ENCODE measurements around the gene TP53I3. TPM values are rescaled to one million over a fixed set of nuclear protein-coding genes. Genes with fewer than 3 reads are reported as not detected.

The TP53I3 gene, protein sequence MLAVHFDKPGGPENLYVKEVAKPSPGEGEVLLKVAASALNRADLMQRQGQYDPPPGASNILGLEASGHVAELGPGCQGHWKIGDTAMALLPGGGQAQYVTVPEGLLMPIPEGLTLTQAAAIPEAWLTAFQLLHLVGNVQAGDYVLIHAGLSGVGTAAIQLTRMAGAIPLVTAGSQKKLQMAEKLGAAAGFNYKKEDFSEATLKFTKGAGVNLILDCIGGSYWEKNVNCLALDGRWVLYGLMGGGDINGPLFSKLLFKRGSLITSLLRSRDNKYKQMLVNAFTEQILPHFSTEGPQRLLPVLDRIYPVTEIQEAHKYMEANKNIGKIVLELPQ
- total RNA-seq, result 40.9 and 46.1 TPM in 2 replicates

DNA sequence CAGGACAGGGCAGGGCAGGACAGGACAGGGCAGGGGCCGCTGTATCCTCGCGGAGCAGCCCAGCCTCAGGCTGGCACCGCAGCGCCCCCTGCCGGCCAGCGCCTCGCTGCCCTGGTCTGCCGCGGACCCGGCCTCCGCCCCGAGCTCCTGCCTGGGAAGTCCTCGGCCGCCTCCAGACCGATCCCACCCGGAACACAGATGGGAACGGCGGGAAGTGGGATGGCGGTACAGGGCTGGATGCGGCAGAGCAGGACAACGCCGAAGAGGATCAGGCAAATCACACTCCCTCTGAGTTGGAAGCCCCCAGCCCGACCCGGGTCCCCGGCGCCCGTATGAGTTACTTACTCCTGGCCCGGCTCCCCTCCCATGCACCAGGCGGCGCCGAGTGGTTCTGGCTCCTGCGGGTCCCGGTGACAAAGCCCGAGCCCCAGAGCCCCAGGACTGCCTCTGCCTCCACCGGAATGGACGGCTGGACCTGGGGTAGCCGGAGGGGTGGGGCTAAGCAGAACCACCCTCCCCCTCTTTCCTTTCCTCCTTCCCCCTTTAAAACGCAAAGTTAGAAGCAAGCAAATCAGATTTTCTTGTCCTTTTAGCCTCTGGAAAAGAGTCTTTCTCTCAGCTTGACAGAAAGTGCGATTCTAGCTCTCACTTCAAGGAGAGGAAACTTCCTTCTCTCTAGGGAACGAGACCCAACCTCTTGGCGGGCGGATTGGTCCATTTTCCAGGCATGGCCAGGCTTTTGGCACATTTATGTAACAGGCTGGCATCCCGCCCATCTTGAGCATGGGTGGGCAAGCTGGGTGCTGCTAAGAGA lies at the start of gene TP53I3:
TSS of gene TP53I3 (minus strand) at position 449 of the 814 bp plus-strand sequence. CDS start 508 bp downstream, outside the sequence.

DNA sequence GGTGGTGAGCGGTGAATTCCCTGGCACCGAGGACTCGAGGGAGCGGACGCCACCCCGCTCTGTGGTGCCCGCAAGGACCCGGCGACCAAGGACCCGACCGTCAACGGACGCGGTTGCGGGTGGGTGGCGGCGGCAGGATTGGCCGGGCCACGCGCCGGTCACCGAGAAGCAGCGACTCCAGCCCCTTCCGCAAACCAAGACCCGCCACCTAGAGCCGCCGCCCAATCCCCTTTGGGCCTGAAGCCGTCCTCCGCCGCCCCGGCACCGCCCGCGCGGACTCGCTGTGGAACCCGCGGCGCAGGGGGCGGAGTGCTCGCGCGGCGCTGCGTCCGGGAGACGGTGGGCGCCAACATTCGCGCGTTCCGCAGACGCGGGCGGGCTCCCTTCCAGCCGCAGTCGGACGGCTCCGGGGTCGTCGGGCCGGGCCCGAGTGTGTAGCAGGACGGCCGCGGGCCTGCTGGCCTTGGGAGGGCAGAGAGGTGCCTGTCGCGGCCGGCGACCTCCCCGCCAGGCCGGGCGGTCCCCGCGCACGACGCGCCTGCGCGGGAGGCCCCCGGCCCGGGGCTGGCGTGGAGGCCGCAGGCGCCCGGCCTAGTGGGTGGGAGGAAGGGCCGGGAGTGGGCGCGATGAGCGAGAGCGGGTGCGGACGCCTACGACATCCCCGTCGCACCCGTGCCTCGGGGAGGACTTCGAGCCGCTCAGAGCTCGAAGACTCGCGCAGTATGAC lies 38.7 kb upstream of the TP53I3 start, which contains the start of the genes FAM228B and PFN4:
TSS of gene FAM228B (plus strand) at position 275 of the 727 bp plus-strand sequence. CDS start 893 bp downstream, outside the sequence.
TSS of gene PFN4 (minus strand) at position 140 of the 727 bp plus-strand sequence. CDS start 799 bp downstream, outside the sequence.

DNA sequence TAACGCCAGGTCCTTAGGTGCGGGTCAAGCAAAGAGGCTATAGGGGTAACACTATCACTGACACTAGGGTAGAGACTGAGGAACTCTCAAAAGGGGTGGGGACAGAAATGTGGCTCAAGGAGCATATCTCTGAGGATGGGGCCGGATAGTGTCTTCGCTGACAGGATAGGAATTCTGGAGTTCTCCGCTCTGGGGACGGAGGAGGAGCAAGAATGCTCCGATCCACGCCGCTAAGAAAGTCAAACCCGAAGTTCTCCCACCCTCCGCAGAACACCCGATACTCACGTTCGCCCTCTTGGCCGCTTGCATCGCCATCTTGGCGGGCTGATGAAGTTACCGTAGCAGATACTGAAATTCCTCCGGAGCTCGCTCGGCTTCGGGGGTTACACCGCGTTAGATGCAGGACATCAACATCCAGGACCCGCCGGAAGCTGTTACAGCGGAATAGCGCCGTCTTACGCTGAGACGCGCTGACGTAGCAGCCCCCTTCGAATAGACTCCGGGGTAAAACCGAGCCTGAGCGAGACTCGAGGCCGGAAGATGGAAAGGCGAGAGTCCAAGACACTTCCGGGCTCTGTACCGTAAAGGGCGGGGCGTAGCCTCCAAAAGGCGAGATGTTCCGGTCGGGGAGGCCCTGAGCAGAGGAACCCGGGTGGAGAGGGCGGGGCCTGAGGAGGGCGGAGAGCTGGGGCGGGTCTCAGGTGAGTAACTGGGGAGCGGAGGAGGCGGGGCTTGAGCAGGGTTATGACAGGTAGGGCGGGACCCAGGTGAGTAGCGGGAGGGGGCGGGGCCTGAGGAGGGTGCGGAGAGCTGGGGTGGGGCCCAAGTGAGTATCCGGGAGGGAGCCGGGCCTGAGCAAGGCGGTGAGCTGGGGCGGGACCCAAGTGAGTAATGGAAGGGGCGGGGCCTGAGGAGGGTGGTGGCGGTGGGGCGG lies 8.5 kb downstream of the TP53I3 start, which contains the start of gene SF3B6:
TSS of gene SF3B6 (minus strand) at position 412 of the 934 bp plus-strand sequence. CDS start at position 315, 97 bp downstream.

DNA sequence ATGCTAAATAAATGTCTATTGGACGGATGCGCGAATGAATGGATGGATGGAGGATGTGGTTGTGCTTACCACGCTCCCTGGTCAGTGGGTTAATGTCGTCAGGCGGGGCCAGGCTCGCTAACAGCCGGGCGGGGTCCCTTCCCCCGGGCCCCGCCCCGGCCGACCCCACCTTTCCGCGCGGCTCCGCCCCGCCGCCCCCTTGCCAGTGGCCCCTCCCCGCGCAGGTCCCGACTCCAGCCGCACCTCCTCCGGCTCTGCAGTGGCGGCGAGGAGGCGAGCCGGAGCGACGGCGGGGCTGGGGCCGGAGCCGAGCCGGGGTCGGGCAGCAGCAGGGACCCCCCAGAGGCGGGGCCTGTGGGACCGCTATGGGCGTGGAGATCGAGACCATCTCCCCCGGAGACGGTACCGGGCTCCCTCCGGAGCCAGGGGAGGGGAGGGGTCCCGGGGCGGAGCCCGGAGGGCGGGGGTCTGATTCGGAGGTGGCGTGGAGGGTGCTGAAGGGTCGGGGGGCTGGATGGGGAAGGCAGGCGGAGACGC lies 35.1 kb downstream of the TP53I3 start, which contains the start of gene FKBP1B:
TSS of gene FKBP1B (plus strand) at position 257 of the 537 bp plus-strand sequence. CDS start at position 366, 109 bp downstream.

DNA sequence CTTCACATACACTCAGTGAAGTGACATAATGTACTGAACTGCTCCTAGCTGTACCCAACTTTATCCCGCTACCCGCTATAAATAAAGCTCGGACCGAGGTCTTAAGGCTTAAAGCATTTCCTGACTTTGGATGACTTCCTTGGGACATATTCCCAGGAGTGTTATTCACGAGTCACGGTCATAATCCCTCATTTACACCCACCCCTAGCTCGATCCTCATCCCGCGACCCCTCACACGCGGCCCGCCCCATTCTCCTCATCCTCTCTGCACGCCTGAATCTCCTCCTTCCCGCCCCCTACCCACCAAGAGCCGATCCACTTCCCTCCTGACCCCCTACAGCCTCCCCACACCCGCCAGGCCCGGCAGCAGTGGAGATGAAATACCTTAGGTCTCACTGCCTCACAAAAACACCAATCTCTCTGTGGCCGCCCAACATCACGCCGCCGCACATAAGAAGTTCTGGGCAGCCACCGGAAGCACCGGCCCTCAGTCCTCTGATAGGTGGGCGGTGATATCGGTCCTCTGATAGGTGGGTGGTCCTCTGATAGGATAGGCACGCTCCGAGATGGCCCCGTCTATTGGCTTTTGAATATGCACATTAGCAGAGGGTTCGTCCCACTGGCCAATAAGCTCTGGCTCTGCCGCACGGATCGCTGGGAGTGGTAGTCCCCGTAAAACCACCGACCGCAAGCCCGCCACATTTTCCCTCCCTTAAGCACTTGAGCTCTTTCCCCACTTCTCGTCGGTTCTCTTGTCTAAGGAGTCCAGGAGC lies 37.5 kb downstream of the TP53I3 start, which contains the start of gene WDCP:
TSS of gene WDCP (minus strand) at position 462 of the 773 bp plus-strand sequence. CDS start 7,897 bp downstream, outside the sequence.

Other genes starting within 250 kb of the TP53I3 start
- gene ATAD2B, start 157.7 kb downstream of the TP53I3 start, total RNA-seq, result 11.1 and 16.7 TPM in 2 replicates
- 10.6 and 11.5 TPM in 2 replicates for gene UBXN2A, start 144.4 kb downstream of the TP53I3 start, total RNA-seq
- under 0.01 and 0.09 TPM in 2 replicates for gene MFSD2B, start 74.7 kb downstream of the TP53I3 start, total RNA-seq
- 6.3 and 10.1 TPM in 2 replicates for gene WDCP, start 37.4 kb downstream of the TP53I3 start, total RNA-seq
- gene FKBP1B, start 35.1 kb downstream of the TP53I3 start, total RNA-seq, result 8.7 and 10.5 TPM in 2 replicates
- gene SF3B6, start 8.5 kb downstream of the TP53I3 start, total RNA-seq, result 115 and 132 TPM in 2 replicates
- gene PFN4, start 38.5 kb upstream of the TP53I3 start, total RNA-seq, result 0.17 and 0.76 TPM in 2 replicates
- 7.3 and 7.4 TPM in 2 replicates for gene FAM228B, start 38.6 kb upstream of the TP53I3 start, total RNA-seq
- gene FAM228A, start 90.2 kb upstream of the TP53I3 start, total RNA-seq, result 0.09 and 0.43 TPM in 2 replicates

All from dermis lymphatic vessel endothelial cell (primary cell).